H7 (cell line): ENCODE data around the gene KRT78. TPM values are rescaled to one million over a fixed set of nuclear protein-coding genes. Genes with fewer than 3 reads are reported as not detected.
"Not testable (repeated sequence)": the region's sequence is repeated elsewhere in the genome, so short reads cannot be mapped to it uniquely, and the experiment has no call there.

ENCODE experiments used
- DNase-seq: peaks from one replicate; pipeline ENCODE4 v3.0.0; 2012
- H3K27me3 ChIP-seq: 2 replicates; pipeline ENCODE4 v1.6.0; 2011; ENCODE audit warnings: mild to moderate bottlenecking, low read length; ENCODE audit not compliant: control insufficient read depth, insufficient read depth
- H3K36me3 ChIP-seq: replicated peaks from 2 replicates; pipeline ENCODE4 v1.5.1; 2011; ENCODE audit warnings: low read length; ENCODE audit not compliant: control insufficient read depth, insufficient read depth
- H3K4me3 ChIP-seq: 2 replicates; pipeline ENCODE4 v1.5.1; 2011; ENCODE audit warnings: low read depth, mild to moderate bottlenecking, control low read depth, low read length, moderate library complexity; ENCODE audit not compliant: insufficient read depth
- total RNA-seq: library from RNA; depleted of rRNA; stranded (reverse); fragments of >200 nt; shearing (Covaris generic); gene quantifications from 2 replicates; pipeline ENCODE4 v1.2.3, GENCODE V29; 2014; rRNA removed

The KRT78 gene, protein sequence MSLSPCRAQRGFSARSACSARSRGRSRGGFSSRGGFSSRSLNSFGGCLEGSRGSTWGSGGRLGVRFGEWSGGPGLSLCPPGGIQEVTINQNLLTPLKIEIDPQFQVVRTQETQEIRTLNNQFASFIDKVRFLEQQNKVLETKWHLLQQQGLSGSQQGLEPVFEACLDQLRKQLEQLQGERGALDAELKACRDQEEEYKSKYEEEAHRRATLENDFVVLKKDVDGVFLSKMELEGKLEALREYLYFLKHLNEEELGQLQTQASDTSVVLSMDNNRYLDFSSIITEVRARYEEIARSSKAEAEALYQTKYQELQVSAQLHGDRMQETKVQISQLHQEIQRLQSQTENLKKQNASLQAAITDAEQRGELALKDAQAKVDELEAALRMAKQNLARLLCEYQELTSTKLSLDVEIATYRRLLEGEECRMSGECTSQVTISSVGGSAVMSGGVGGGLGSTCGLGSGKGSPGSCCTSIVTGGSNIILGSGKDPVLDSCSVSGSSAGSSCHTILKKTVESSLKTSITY
- not detected in 2 replicates for total RNA-seq

DNA sequence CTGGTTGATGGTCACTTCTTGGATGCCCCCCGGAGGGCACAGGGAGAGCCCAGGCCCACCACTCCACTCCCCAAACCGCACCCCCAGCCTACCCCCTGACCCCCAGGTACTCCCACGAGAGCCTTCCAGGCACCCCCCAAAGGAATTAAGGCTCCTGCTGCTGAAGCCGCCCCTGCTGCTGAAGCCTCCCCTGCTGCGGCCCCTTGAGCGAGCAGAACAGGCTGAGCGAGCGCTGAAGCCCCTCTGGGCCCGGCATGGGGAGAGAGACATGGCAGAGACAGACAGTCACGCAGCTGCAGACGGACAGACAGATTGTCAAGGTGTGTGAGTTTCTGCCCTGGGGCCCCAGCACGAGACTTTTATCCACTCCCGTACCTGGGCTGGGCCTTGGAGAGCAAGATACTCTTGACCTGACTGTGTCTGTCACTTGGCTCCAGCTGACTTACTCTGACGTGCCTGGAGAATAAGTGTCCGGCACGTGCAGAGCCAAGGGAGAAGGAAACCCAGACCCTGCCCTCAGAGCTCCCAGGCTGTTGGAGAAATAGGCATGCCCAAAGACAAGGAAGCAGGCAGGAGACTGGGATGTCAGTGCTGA lies at the start of gene KRT78:
Gene KRT78, minus strand, starts transcription at position 334 of the 595 bp plus-strand sequence. Its CDS starts 64 bp downstream, at position 270.
- Histone ChIP-seq H3K4me3 (no peak within 1 kb of the TSS), H3K36me3 (no peaks in the 10 kb centered on the region), H3K27me3 (no peaks in the 10 kb centered on the region)
- no peak for DNase-seq

DNA sequence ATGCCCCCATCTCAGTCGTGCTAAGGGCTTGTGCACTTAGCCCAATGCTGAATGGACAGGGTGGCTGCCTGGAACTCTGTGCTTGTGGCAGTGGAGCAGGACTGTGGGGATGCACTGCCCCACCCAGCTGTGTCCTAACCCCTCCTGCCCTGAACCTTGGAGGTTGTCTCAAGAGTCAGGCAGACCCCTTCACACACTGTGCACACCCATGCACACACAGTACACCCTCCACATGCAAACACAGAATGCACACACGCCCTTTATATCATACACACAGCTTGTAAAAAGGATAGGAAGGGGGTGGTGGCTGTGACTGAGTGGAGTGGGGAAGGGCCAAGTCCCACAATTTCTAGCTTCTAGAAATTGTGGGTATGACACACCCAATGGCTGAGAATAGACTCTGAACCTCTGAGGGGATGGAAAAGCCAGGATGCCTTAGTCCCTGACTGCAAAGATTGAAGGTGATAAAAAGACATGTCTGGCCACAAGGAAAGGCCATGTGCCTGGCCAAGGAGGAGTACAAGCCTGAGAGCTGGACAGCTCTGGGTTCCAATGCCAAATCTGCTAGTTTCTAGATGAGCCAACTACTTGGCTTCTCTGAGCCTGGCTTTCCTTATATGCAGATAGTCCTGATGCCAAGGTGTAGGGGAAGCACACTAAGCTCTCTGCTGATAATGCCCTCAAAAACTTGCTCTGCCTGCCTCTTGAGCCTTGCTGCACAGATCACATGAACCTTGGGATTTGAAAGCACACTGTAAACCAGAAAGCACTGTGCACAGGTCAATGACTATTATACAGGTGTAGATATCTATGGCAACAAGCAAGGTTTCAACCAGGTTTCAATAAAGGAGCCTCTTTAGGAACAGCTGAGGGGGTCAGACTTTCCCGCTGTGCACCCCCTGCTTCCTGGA lies 47.7 kb upstream of the KRT78 start:
- H3K4me3 ChIP-seq: no peak overlapping the region
- peaks cover 36% of the 10 kb centered on the region for H3K36me3 ChIP-seq
- no peaks in the 10 kb centered on the region for H3K27me3 ChIP-seq
- DNase-seq: no peak

DNA sequence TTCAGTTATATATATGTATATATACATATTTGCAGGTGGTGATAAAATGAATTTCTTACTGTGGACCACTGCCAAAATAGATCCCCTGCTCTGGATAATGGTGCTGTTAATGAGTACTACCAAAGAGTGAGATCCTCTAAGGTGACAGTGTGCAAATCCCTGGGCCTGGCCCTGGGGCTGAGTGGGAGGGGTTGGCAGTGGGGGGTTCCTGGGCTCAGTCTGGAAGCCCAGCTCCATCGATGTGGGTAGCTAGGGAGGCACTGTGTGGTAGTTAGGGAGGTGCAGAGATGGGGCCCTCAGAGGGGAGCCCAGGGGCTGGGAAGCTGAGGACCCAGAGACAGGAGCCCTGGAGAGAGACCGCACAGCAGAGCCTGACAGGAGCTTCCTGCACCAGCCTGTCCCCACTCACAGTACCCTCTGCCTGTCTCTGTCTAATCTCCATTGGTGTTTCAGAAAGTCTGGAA lies 47.0 kb upstream of the KRT78 start:
- Histone ChIP-seq H3K4me3 (no peak overlapping the region), H3K36me3 (peaks cover 29% of the 10 kb centered on the region), H3K27me3 (no peaks in the 10 kb centered on the region)
- DNase-seq: no peak

DNA sequence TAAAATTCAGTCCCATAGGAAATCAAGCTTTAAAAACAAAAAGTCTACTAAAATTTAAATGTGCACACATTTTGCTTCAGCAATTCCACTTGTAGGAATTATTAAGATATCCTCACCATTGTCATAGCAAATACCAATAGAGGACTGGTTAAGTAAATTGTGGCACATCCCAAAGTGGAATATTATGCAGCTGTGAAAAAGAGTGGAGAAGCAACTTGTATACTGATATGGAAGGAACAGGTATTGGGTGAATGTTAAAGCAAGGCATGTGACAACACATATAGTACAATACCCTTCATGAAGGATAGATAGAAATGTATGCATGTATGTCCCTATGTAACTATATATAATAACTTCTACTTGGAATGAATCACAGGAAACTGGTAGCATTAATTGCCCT lies 44.2 kb upstream of the KRT78 start:
- Histone ChIP-seq H3K36me3 (peaks cover 9% of the 10 kb centered on the region), H3K4me3 (no peak overlapping the region), H3K27me3 (no peaks in the 10 kb centered on the region)
- no peak for DNase-seq

DNA sequence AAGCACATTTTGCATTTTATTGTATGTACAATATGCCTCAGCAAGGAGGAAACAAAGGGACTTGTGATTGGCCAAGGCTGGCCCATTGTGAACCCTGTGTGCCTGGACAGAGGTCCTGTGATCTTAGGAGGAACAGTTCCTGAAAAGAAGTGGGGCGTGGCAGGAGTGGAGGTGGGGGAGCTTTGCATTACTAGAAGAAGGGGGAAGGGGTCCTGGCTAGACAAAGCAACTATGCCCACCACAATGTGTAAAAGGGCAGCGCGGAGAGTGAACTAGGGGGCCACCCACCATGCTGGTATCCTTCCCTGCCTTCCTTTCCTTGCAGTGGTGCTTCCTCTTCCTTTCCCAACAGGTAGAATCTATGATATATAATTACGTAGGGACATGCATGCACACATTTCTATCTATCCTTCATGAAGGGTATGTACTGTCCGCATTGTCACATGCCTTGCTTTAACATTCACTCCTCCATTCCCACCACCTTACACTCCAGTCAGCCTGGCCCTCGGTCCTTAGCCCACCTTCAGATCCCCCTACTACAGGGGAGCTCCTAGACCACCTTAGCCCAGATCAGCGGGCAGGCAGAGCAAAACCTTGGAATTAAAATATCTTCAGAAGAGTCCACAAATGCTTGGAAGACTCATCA lies 43.5 kb upstream of the KRT78 start:
- Histone ChIP-seq H3K27me3 (no peaks in the 10 kb centered on the region), H3K36me3 (peaks cover 6% of the 10 kb centered on the region)
- no peak for DNase-seq

DNA sequence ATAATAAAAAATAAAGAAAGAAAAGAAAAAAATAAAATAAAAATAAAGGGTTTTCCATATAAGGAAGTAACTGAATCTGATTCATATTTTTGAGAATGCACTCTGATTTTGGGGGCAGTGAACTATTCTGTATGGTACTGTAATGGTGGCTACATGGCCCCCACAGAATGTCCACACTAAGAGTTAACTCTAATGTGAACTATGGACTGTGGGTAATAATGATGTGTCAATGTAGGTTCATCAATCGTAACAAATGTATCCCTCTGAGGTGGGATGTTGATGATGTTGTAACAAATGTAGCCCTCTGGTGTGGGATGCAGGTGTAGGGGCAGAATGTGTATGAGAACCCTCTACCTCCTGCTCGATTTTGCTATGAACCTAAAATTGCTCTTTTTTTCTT lies 42.2 kb upstream of the KRT78 start:
- no peak overlapping the region for H3K4me3 ChIP-seq
- no peaks in the 10 kb centered on the region; the same call in 1 of the 2 replicates for H3K36me3 ChIP-seq

More for the DNA sequence above, 43.5 kb upstream of the KRT78 start:
- no peak overlapping the region for H3K4me3 ChIP-seq

DNA sequence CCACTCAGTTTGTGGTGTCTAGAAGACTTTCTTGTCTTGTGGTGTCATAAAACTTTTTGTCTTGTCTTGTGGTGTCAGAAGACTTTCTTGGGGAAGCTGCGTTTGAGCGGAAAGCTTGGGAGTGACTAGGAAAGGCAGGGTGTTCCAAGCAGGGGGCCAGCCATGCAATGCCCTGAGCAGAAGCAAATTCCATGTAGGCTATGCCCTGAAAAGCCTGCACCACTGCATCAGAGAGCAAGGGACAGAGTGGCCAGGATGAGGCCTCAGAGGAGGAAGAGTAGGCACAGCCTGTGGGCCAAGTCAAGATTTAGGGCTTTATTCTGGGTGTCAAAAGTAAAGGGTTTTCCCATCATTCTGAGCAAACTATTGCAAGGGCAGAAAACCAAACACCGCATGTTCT lies 41.6 kb upstream of the KRT78 start:
- Histone ChIP-seq H3K4me3 (no peak overlapping the region), H3K27me3 (no peaks in the 10 kb centered on the region), H3K36me3 (no peaks in the 10 kb centered on the region)
- DNase-seq: no peak

More for the DNA sequence above, 42.2 kb upstream of the KRT78 start:
- DNase-seq: no peak
- no peaks in the 10 kb centered on the region for H3K27me3 ChIP-seq

DNA sequence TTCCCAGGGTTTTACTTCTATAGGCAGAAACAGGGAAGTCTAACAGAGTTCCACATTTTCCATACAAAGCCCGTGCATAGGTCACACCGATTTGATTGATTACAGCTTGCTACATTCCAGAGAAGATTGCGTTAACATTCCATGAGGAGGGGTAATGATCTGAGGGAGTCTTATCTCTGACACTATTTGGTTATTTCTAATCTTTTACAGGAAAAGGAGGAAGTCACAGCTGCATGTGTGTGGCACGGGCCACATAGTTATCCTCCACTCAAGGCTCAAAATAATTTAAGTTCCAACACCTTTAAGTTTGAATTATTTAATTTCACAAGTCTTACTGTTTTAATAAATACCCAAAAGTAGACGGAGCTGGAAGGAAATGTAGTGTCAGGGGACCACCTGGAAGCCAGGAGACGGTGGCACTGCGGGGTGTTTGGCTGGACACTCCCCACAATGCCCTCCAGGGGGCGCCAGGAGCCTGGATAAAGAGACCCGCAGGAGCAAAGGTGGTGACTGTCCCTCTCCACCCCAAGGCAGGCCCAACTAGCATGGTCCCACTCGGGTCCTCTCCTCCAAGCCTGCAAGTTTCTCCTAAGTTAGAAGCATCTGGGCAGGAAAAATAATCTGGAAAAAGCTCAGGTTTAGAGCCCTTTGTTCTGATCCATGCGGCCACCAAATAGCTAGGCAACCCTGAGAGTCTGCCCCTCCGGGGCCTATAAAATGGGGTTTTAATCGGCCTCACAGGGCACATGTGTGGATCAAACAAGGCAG lies 35.9 kb upstream of the KRT78 start:
- Histone ChIP-seq H3K27me3 (no peaks in the 10 kb centered on the region), H3K36me3 (no peaks in the 10 kb centered on the region), H3K4me3 (no peak overlapping the region)
- DNase-seq: peak; percentile 87

DNA sequence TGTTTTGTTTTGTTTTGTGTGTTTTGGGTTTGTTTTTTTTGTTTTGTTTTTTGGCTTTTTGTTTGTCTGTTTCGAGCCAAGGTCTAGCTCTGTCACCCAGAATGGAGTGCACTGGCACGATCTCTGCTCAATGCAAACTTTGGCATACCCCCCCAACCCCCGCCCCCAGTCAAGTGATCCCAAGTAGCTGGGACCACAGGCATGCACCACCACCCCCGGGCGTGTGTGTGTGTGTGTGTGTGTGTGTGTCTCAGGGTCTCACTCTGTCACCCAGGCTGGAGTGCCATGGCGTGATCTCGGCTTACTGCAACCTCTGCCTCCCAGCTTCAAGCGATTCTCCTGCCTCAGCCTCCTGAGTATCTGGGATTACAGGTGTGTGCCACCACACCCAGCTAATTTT lies 31.7 kb upstream of the KRT78 start:
- not testable (repeated sequence) for H3K36me3 ChIP-seq, H3K27me3 ChIP-seq, H3K4me3 ChIP-seq, DNase-seq

DNA sequence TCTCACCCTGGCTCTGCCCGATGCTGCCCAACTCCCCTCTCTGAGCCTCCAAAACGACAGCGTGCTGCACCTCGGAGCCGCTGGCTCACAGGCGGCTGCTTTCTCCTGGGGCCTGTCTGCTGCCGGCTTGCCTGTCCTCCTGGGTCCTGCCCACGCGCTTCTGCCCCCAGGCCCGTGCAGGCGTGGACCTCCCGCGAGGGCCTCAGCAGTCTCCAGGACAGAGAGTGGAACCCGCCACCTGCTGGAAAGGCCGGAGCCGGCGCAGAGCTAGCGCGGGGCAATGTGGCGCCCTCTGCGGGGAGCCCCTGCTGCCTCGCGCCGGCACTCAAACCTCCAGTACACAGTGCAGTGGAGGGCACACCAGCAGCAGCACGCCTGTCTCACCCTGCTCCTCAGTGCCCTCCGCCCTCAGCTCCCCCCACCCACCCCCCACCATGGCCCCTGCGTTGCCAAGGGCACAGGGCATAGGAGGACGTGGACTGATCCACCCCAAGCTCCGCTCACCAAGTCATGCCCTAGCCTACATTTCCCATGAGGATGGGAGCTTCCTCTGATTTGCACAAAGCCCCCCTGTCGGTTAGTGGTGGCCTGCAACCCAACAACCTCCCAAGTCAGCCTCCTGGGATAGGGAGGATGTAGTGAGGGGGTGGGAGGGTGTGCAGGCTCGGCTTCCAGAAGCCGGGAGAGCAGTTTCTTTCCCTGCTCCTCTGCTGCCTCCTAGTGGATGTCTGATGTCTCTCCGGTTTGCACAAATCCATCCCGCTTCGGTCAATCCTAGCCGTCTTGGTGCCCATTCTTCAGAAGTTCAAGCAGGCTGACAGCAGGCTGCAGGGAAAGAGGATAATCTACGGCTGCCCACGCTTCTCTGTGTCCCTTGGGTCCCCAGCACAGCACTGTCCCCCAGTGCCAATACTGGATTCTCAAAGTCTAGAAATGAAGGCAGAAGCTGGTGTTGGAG lies 30.9 kb upstream of the KRT78 start:
- DNase-seq: peak; percentile 94
- H3K36me3 ChIP-seq: no peaks in the 10 kb centered on the region
- no peaks in the 10 kb centered on the region; the same call in 1 of the 2 replicates for H3K27me3 ChIP-seq
- H3K4me3 ChIP-seq: peak overlapping the region; percentile 28; the same call in 1 of the 2 replicates

DNA sequence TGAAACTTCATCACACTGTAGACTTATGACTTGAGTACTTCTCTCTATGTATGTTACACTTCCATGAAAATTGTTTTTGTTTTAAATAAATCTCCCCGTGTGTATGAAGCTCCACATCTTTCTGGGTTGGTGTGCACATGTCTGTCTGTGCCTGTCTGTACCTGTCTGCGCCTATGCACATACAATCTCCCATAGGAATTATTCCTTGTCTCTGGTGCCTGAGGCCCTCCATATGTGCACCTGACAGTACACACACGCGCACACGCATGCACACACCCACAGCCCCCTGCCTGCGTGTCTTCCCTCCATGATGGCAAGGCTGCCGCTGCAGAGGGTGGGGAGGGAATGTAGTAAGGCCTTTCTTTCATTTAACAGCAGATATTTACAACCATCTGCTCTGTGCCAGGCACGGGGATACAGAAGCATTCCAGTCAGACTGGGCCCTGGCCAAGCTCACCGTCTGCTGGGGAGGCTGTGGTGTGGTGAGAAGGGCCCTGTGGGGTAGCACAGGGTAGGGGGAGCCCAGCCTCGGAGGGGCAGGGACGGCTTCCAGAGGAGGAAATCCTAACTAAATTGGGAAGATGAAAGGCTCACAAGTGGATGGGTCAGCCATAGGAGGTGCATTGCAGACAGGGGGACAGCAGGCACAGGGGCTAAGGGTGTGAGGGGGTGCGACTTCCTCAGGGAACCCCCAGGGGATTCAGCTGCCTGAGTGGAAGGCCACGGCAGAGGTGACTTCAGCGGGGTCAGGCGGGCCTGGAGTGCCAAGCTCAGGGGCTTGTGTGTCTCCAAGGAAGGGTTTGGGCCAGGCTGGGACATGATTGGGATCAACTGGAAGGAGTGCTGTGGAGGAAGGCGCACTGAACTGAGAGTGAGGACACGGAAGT lies 30.0 kb upstream of the KRT78 start:
- DNase-seq: no peak
- no peaks in the 10 kb centered on the region for H3K36me3 ChIP-seq
- peak overlapping the region; percentile 28; the same call in 1 of the 2 replicates for H3K4me3 ChIP-seq
- H3K27me3 ChIP-seq: peaks cover 6% of the 10 kb centered on the region

DNA sequence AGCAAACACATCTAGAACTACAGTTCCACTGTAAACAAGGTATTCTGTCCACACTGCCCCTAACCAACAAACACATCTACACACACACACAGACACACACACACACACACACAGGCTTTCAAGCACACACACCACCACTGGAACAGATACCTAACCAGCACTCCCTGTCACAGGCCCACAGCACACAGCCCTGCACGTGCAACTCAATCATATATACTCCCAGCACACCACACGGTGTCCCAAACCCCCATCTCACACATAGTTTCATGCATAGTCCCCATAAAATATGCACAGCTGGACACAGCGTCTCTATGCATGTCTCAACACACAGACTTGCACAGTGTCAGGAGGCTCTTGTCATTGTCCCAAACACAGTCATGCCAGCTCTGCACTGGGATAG lies 28.4 kb upstream of the KRT78 start:
- Histone ChIP-seq H3K4me3 (no peak overlapping the region), H3K36me3 (no peaks in the 10 kb centered on the region), H3K27me3 (peaks cover 7% of the 10 kb centered on the region)
- no peak for DNase-seq
